SK-N-MC (cell line): ENCODE results near the gene CEP72.

ENCODE experiments used
- EZH2 ChIP-seq: fragments of 200-600 bp; sonication (generic); IDR thresholded peaks from one replicate; pipeline ENCODE4 v1.6.1; 2017; ENCODE audit warnings: antibody characterized with exemption
- FOXP2 ChIP-seq: optimal IDR thresholded peaks from 2 replicates; pipeline ENCODE3; 2011; ENCODE audit warnings: mild to moderate bottlenecking, moderate library complexity; ENCODE audit not compliant: insufficient read depth; ENCODE audit errors: extremely low read length, control extremely low read depth
- POLR2AphosphoS5 ChIP-seq: IDR thresholded peaks from 2 replicates; pipeline ENCODE4 v1.6.1; 2012; ENCODE audit warnings: mild to moderate bottlenecking, low read depth, low read length, borderline replicate concordance

DNA sequence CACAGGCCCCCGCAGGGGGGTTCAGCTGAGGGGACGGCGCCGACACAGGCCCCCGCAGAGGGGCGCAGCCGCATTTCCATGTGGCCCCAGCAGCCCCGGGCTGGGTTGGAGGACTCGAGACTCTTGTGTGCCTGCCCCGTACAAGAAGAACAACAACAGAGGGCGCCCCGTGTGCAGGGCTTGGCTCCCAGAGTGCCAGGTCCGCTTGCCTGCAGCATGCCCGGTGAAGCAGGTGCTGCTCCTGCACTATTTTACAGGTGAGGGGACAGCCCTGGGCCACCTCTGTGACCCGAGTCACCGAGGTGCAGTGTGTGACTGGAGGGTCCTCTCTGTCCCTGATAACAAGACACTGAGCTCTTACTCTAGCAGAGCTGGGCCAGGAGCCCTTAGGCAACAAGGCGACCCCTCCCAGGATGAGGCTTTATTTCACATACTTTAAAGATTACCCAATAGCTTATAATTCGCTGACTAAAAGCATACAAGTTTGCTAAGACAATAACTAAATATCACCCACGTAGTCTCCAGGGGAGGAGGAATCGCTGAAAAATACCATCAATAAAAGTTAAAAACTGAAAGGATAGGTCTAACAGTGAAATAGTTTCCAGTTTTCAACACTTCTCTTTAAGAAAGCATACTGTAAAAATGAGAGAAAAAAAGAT is 46.2 kb upstream of the CEP72 start:
- TF ChIP-seq POLR2AphosphoS5 (no peak), EZH2 (no peak), FOXP2 (no peak)
